ENCODE measurements around the gene PRDX5.
"Not testable (repeated sequence)": the region's sequence is repeated elsewhere in the genome, so short reads cannot be mapped to it uniquely, and the experiment has no call there.

Gene PRDX5

GRCh38 chr11:64318766-64319761 is 1.1 kb downstream of the PRDX5 start:
- CTCF ChIA-PET, result interaction anchor here (2.0 kb wide), 2 partner anchors 12 to 15 kb away, joined by 13 to 17 read pairs; partner anchors contain the start of gene ESRRA

GRCh38 chr11:64320556-64320955 is 2.6 kb downstream of the PRDX5 start:
- TF ChIP-seq FOXA1 (IDR thresholded peaks at IDR 0.05), result no peak
- TF ChIP-seq NFRKB (IDR thresholded peaks at IDR 0.05), result no peak
- TF ChIP-seq HDGF (IDR thresholded peaks at IDR 0.05; ENCODE audit: borderline replicate concordance), result no peak
- TF ChIP-seq CTBP1 (IDR thresholded peaks at IDR 0.05; ENCODE audit: borderline replicate concordance), result no peak
- TF ChIP-seq SUZ12 (IDR thresholded peaks at IDR 0.05), result no peak
- TF ChIP-seq SP1 (IDR thresholded peaks at IDR 0.05), result no peak
- no peak for TF ChIP-seq BHLHE40 (IDR thresholded peaks at IDR 0.05; ENCODE audit: borderline replicate concordance)
- no peak for TF ChIP-seq ZNF384 (IDR thresholded peaks at IDR 0.05)
- TF ChIP-seq LEF1 (IDR thresholded peaks at IDR 0.05; ENCODE audit: borderline replicate concordance), result no peak
- POLR2A ChIA-PET, result no interaction called here
- no peak for DNase-seq (ENCODE audit: extremely low spot score)
- CTCF ChIA-PET, result no interaction called here

More at GRCh38 chr11:64318766-64319761, 1.1 kb downstream of the PRDX5 start:
- POLR2A ChIA-PET, result interaction anchor here (1.9 to 3.8 kb wide), 6 partner anchors 12 to 75 kb away, joined by 8 to 70 read pairs (median 48); partner anchors contain the start of gene ESRRA
- TF ChIP-seq HDGF (IDR thresholded peaks at IDR 0.05; ENCODE audit: borderline replicate concordance) (no peak), L3MBTL2 (conservative IDR thresholded peaks at IDR 0.05) (no peak)
- no peak for DNase-seq (ENCODE audit: extremely low spot score)

- no peak for DNase-seq (ENCODE audit: extremely low spot score)
- ChIA-PET POLR2A (no interaction called here), CTCF (no interaction called here)
- no peak for TF ChIP-seq FOXA1 (IDR thresholded peaks at IDR 0.05)
- TF ChIP-seq ZNF384 (IDR thresholded peaks at IDR 0.05), result no peak
- no peak for TF ChIP-seq TARDBP (IDR thresholded peaks at IDR 0.05)
- no peak for TF ChIP-seq HDGF (IDR thresholded peaks at IDR 0.05; ENCODE audit: borderline replicate concordance)
- no peak for TF ChIP-seq FOXK2 (IDR thresholded peaks at IDR 0.05)
- no peak for TF ChIP-seq LEF1 (IDR thresholded peaks at IDR 0.05; ENCODE audit: borderline replicate concordance)
- TF ChIP-seq NFRKB (IDR thresholded peaks at IDR 0.05), result no peak
- no peak for TF ChIP-seq SUZ12 (IDR thresholded peaks at IDR 0.05)
Measured at GRCh38 chr11:64321026-64321425, 3.1 kb downstream of the PRDX5 start.

- CTCF ChIA-PET, result no interaction called here
- no peak for DNase-seq (ENCODE audit: extremely low spot score)
- no peak for TF ChIP-seq PKNOX1 (IDR thresholded peaks at IDR 0.05)
- no peak for TF ChIP-seq NFRKB (IDR thresholded peaks at IDR 0.05)
- TF ChIP-seq L3MBTL2 (conservative IDR thresholded peaks at IDR 0.05), result no peak
- TF ChIP-seq SUZ12 (IDR thresholded peaks at IDR 0.05), result no peak
- no peak for TF ChIP-seq FOXK2 (IDR thresholded peaks at IDR 0.05)
- no peak for TF ChIP-seq HDGF (IDR thresholded peaks at IDR 0.05; ENCODE audit: borderline replicate concordance)
- no peak for TF ChIP-seq CTBP1 (IDR thresholded peaks at IDR 0.05; ENCODE audit: borderline replicate concordance)
- POLR2A ChIA-PET, result no interaction called here
Measured at GRCh38 chr11:64321533-64321932, 3.6 kb downstream of the PRDX5 start.

GRCh38 chr11:64322925-64323260 is 5.0 kb downstream of the PRDX5 start:
- no peak for DNase-seq (ENCODE audit: extremely low spot score)
- CTCF ChIA-PET, result interaction anchor here (1.1 to 1.7 kb wide), 2 partner anchors 9 to 32 kb away, joined by 4 to 7 read pairs; no protein-coding TSS in a partner anchor
- TF ChIP-seq LEF1 (IDR thresholded peaks at IDR 0.05; ENCODE audit: borderline replicate concordance) (no peak), SP1 (IDR thresholded peaks at IDR 0.05) (no peak), CTBP1 (IDR thresholded peaks at IDR 0.05; ENCODE audit: borderline replicate concordance) (no peak)
- POLR2A ChIA-PET, result interaction anchor here (1.8 kb wide), 1 partner anchor 9 kb away, joined by 5 read pairs; no protein-coding TSS in a partner anchor

- POLR2A ChIA-PET, result interaction anchor here (1.8 kb wide), 1 partner anchor 8 kb away, joined by 5 read pairs; no protein-coding TSS in a partner anchor
- TF ChIP-seq NFRKB (IDR thresholded peaks at IDR 0.05) (no peak), ARNT (IDR thresholded peaks at IDR 0.05) (no peak), HDGF (IDR thresholded peaks at IDR 0.05; ENCODE audit: borderline replicate concordance) (no peak), SUZ12 (IDR thresholded peaks at IDR 0.05) (no peak), ELF4 (IDR thresholded peaks at IDR 0.05) (no peak), LEF1 (IDR thresholded peaks at IDR 0.05; ENCODE audit: borderline replicate concordance) (no peak), L3MBTL2 (conservative IDR thresholded peaks at IDR 0.05) (no peak), TARDBP (IDR thresholded peaks at IDR 0.05) (no peak), BHLHE40 (IDR thresholded peaks at IDR 0.05; ENCODE audit: borderline replicate concordance) (no peak), ZNF384 (IDR thresholded peaks at IDR 0.05) (no peak), FOXK2 (IDR thresholded peaks at IDR 0.05) (no peak), CTBP1 (IDR thresholded peaks at IDR 0.05; ENCODE audit: borderline replicate concordance) (no peak)
- DNase-seq (ENCODE audit: extremely low spot score), result no peak
- CTCF ChIA-PET, result interaction anchor here (1.1 to 1.7 kb wide), 2 partner anchors 8 to 32 kb away, joined by 4 to 7 read pairs; no protein-coding TSS in a partner anchor
Measured at GRCh38 chr11:64323373-64323772, 5.5 kb downstream of the PRDX5 start.

GRCh38 chr11:64323984-64324383 is 6.1 kb downstream of the PRDX5 start:
- ChIA-PET POLR2A (interaction anchor here (1.8 kb wide), 1 partner anchor 8 kb away, joined by 5 read pairs; no protein-coding TSS in a partner anchor), CTCF (interaction anchor here (0.6 to 1.7 kb wide), 2 partner anchors 8 to 31 kb away, joined by 4 to 7 read pairs; no protein-coding TSS in a partner anchor)
- DNase-seq (ENCODE audit: extremely low spot score), result not testable (repeated sequence)

Measured in HEK293T (cell line).